CD14-positive monocyte (primary cell): Measurements from ENCODE around the gene SPRY4. TPM values are rescaled to one million over a fixed set of nuclear protein-coding genes. Genes with fewer than 3 reads are reported as not detected.

ENCODE experiments used
- DNase-seq, 3 donors: peaks; one replicate each; pipeline ENCODE4 v3.0.0-alpha.2; 2011 to 2022
- H2AFZ ChIP-seq: 2 replicates; pipeline ENCODE4 v1.6.0; 2012; ENCODE audit warnings: mild to moderate bottlenecking, low read depth, low read length, inconsistent platforms; ENCODE audit not compliant: insufficient read depth, poor library complexity, severe bottlenecking
- H3K27ac ChIP-seq, 2 donors: 1 replicate in 1 of 2; 2 replicates in 1 of 2; pipeline ENCODE4 v1.5.1; 2012 to 2013; ENCODE audit warnings: low read length in 2 of 2, control low read depth in 1 of 2, inconsistent platforms in 1 of 2, low read depth in 1 of 2, mild to moderate bottlenecking in 1 of 2
- H3K27me3 ChIP-seq, 2 donors: one replicate each; pipeline versions ENCODE4 v1.6.0 to v1.6.1; 2011 to 2013; ENCODE audit warnings: low read length in 2 of 2; ENCODE audit not compliant: control insufficient read depth in 2 of 2, insufficient read depth in 2 of 2
- H3K36me3 ChIP-seq, 2 donors: replicated peaks in 1 of 2; 1 replicate in 1 of 2; 2 replicates in 1 of 2; pipeline versions ENCODE4 v1.5.1 to v1.6.1; 2012 to 2013; ENCODE audit warnings: low read length in 2 of 2, control low read depth in 1 of 2, inconsistent platforms in 1 of 2, mild to moderate bottlenecking in 1 of 2; ENCODE audit not compliant: insufficient read depth in 2 of 2, control insufficient read depth in 1 of 2
- H3K4me1 ChIP-seq, 2 donors: 1 replicate in 1 of 2; 2 replicates in 1 of 2; pipeline versions ENCODE4 v1.5.1 to v1.6.1; 2012 to 2013; ENCODE audit warnings: low read length in 2 of 2, control low read depth in 1 of 2, inconsistent platforms in 1 of 2, mild to moderate bottlenecking in 1 of 2, moderate library complexity in 1 of 2; ENCODE audit not compliant: insufficient read depth in 2 of 2, control insufficient read depth in 1 of 2
- H3K4me2 ChIP-seq: replicated peaks from 2 replicates; pipeline ENCODE3; 2012; ENCODE audit warnings: low read length, moderate library complexity, mild to moderate bottlenecking; ENCODE audit not compliant: poor library complexity, severe bottlenecking; ENCODE audit errors: extremely low read depth
- H3K4me3 ChIP-seq, 3 experiments: fragments of 200-600 bp in 1 of 3; sonication (generic) in 1 of 3; replicated peaks in 1 of 3; 1 replicate in 2 of 3; 2 replicates in 1 of 3; pipeline ENCODE4 v1.5.1; 2011 to 2013; ENCODE audit warnings: low read length in 3 of 3, mild to moderate bottlenecking in 3 of 3, control low read depth in 2 of 3, low read depth in 2 of 3, inconsistent platforms in 1 of 3, moderate library complexity in 1 of 3
- H3K79me2 ChIP-seq: 2 replicates; pipeline ENCODE4 v1.6.0; 2012; ENCODE audit warnings: mild to moderate bottlenecking, control low read depth, inconsistent platforms, low read length, moderate library complexity; ENCODE audit not compliant: insufficient read depth
- H3K9ac ChIP-seq: 2 replicates; pipeline ENCODE4 v1.6.0; 2017; ENCODE audit warnings: low read length, mild to moderate bottlenecking; ENCODE audit not compliant: insufficient read depth, poor library complexity, severe bottlenecking
- H3K9me3 ChIP-seq, 2 donors: replicated peaks in 1 of 2; 1 replicate in 1 of 2; 2 replicates in 1 of 2; pipeline versions ENCODE4 v1.5.1 to v1.6.1; 2012 to 2013; ENCODE audit warnings: low read length in 2 of 2, control low read depth in 1 of 2; ENCODE audit not compliant: control insufficient read depth in 1 of 2, insufficient read depth in 1 of 2
- H4K20me1 ChIP-seq: 2 replicates; pipeline ENCODE4 v1.6.0; 2012; ENCODE audit warnings: mild to moderate bottlenecking, low read length, control low read depth, moderate library complexity; ENCODE audit not compliant: insufficient read depth
- H3K27ac Mint-ChIP-seq, 7 donors: one replicate each; pipeline ENCODE4 v1.8.0; 2020; ENCODE audit warnings: mild to moderate bottlenecking in 7 of 7, mixed read lengths in 7 of 7, moderate library complexity in 6 of 7, inconsistent platforms in 2 of 7
- H3K27me3 Mint-ChIP-seq, 3 donors: one replicate each; pipeline ENCODE4 v1.8.0; 2021 to 2022; ENCODE audit warnings: low read depth in 3 of 3, mild to moderate bottlenecking in 3 of 3, mixed read lengths in 3 of 3, moderate library complexity in 3 of 3, inconsistent platforms in 1 of 3
- H3K36me3 Mint-ChIP-seq, 2 donors: one replicate each; pipeline ENCODE4 v1.8.0; 2020; ENCODE audit warnings: mixed read lengths in 2 of 2, inconsistent platforms in 1 of 2, mild to moderate bottlenecking in 1 of 2
- H3K4me1 Mint-ChIP-seq: one replicate; pipeline ENCODE4 v1.8.0; 2020; ENCODE audit warnings: mild to moderate bottlenecking, mixed read lengths
- H3K4me3 Mint-ChIP-seq, 2 donors: one replicate each; pipeline ENCODE4 v1.8.0; 2020; ENCODE audit warnings: mild to moderate bottlenecking in 2 of 2, mixed read lengths in 2 of 2, moderate library complexity in 1 of 2
- H3K9me3 Mint-ChIP-seq, 7 donors: one replicate each; pipeline ENCODE4 v1.8.0; 2020 to 2022; ENCODE audit warnings: mixed read lengths in 7 of 7, mild to moderate bottlenecking in 6 of 7, moderate library complexity in 6 of 7, inconsistent platforms in 2 of 7
- WGBS: methylation state at CpG from one replicate; pipeline ENCODE4 v1.1.5; 2013; ENCODE audit warnings: missing lambda C conversion rate; ENCODE audit not compliant: insufficient coverage; 5-methylcytosine and 5-hydroxymethylcytosine counted together
- intact Hi-C, 2 donors: fragments of 100-400 bp; cut with micrococcal nuclease; formaldehyde crosslinking; loops; one replicate each; pipeline versions ENCODE4 v1.15.0 to v1.15.1; 2023
- polyA plus RNA-seq, 3 donors: library from polyadenylated mRNA; depleted of rRNA in 1 of 3; unstranded in 2 of 3; stranded (reverse) in 1 of 3; fragments of 300-500 nt in 2 of 3; fragments of >200 nt in 1 of 3; fragmentation: Illumina TruSeq in 2 of 3; gene quantifications; 1 replicate in 2 of 3; 2 replicates in 1 of 3; pipeline ENCODE4 v1.2.3, GENCODE V29; 2012 to 2021
- TF ChIP-seq, protein P1 (sequence below): fragments of 200-600 bp; IDR thresholded peaks from one replicate; pipeline ENCODE4 v1.8.0; 2022; ENCODE audit warnings: antibody characterized with exemption, mild to moderate bottlenecking

Gene SPRY4
- polyA plus RNA-seq, 3 donors = not detected

GRCh38 chr5:142293486-142293885 lies 31.3 kb downstream of the SPRY4 start:
- peaks cover 5 to 29% (median 12%) of the 10 kb centered on the region in 3 donors for H3K27me3 Mint-ChIP-seq
- Histone ChIP-seq H3K4me3 (no peak overlapping the region), H3K4me2 (no peak overlapping the region), H3K27me3 (peaks cover 0 to 3% of the 10 kb centered on the region in 2 donors), H2AFZ (no peak overlapping the region), H4K20me1 (no peaks in the 10 kb centered on the region), H3K36me3 (no peaks in the 10 kb centered on the region), H3K9me3 (no peaks in the 10 kb centered on the region), H3K4me1 (no peaks in the 10 kb centered on the region), H3K79me2 (no peaks in the 10 kb centered on the region), H3K9ac (no peak overlapping the region), H3K27ac (no peak overlapping the region)
- peaks cover 0 to 4% (median 0%) of the 10 kb centered on the region in 7 donors for H3K9me3 Mint-ChIP-seq
- DNase-seq = no peak
- TF ChIP-seq, protein P1, sequence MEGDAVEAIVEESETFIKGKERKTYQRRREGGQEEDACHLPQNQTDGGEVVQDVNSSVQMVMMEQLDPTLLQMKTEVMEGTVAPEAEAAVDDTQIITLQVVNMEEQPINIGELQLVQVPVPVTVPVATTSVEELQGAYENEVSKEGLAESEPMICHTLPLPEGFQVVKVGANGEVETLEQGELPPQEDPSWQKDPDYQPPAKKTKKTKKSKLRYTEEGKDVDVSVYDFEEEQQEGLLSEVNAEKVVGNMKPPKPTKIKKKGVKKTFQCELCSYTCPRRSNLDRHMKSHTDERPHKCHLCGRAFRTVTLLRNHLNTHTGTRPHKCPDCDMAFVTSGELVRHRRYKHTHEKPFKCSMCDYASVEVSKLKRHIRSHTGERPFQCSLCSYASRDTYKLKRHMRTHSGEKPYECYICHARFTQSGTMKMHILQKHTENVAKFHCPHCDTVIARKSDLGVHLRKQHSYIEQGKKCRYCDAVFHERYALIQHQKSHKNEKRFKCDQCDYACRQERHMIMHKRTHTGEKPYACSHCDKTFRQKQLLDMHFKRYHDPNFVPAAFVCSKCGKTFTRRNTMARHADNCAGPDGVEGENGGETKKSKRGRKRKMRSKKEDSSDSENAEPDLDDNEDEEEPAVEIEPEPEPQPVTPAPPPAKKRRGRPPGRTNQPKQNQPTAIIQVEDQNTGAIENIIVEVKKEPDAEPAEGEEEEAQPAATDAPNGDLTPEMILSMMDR = no peak
- H3K4me1 Mint-ChIP-seq = no peaks in the 10 kb centered on the region
- H3K4me3 Mint-ChIP-seq = no peak overlapping the region
- H3K36me3 Mint-ChIP-seq = no peaks in the 10 kb centered on the region
- peak overlapping the region in 1 of 7 donors; percentile 5 for H3K27ac Mint-ChIP-seq
- 84% methylated on average over 4 of the region's 5 CpGs for WGBS
- intact Hi-C loops = no loop called here

- 100% methylated on average over 1 of the region's 3 CpGs for WGBS
- Histone ChIP-seq H4K20me1 (no peaks in the 10 kb centered on the region), H3K9ac (no peak overlapping the region), H3K36me3 (no peaks in the 10 kb centered on the region), H3K4me1 (no peaks in the 10 kb centered on the region), H3K27me3 (peaks cover 0 to 3% of the 10 kb centered on the region in 2 donors), H3K4me3 (no peak overlapping the region), H3K4me2 (no peak overlapping the region), H3K79me2 (no peaks in the 10 kb centered on the region), H3K27ac (no peak overlapping the region), H2AFZ (no peak overlapping the region), H3K9me3 (no peaks in the 10 kb centered on the region)
- TF ChIP-seq, protein P1 = no peak
- Mint-ChIP-seq H3K4me1 (peaks cover under 1% of the 10 kb centered on the region), H3K4me3 (no peak overlapping the region), H3K27me3 (peaks cover 5 to 31% (median 16%) of the 10 kb centered on the region in 3 donors), H3K27ac (no peak overlapping the region), H3K9me3 (peaks cover 0 to 4% (median 0%) of the 10 kb centered on the region in 7 donors), H3K36me3 (no peaks in the 10 kb centered on the region)
- intact Hi-C loops = no loop called here
- no peak for DNase-seq
Measured at GRCh38 chr5:142292808-142293207, 32.0 kb downstream of the SPRY4 start.
